Breast epithelium (tissue), 3 donors: ENCODE data around the gene PLAAT3.

Experiments used
- POLR2A ChIP-seq: fragments of 450-650 bp; IDR thresholded peaks from one replicate; pipeline ENCODE4 v1.6.1; 2016; ENCODE audit warnings: antibody characterized with exemption, mild to moderate bottlenecking, moderate library complexity
- POLR2AphosphoS5 ChIP-seq, 3 donors: sonication (generic); formaldehyde crosslinking; IDR thresholded peaks; one replicate each; pipeline ENCODE4 v1.6.1; 2017; ENCODE audit warnings: antibody characterized with exemption in 3 of 3
- TF ChIP-seq, protein P1 (sequence below), 3 donors: fragments of 450-650 bp; IDR thresholded peaks; one replicate each; pipeline ENCODE4 v1.5.1; 2016 to 2017; ENCODE audit warnings: antibody characterized with exemption in 3 of 3, mild to moderate bottlenecking in 3 of 3, moderate library complexity in 3 of 3

DNA sequence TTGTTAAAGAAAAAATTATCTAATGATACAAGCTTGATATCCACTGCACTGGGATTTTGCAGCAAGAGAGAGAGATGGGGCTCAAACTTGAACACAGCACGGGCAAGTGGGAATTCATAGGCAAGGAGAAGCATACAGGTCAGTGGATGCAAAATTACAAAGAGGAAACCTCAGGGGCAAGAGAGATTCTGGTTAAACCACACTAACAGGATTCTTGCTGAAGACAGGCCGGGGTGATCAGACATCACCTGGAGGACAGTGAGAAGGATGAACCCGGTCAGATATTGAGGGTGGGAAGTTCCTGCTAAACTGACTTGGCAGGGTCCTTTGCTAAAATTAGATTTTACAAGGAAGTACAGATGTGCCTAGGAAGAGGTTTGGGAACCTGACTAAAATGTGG is 80.2 kb downstream of the PLAAT3 start:
- TF ChIP-seq, protein P1, sequence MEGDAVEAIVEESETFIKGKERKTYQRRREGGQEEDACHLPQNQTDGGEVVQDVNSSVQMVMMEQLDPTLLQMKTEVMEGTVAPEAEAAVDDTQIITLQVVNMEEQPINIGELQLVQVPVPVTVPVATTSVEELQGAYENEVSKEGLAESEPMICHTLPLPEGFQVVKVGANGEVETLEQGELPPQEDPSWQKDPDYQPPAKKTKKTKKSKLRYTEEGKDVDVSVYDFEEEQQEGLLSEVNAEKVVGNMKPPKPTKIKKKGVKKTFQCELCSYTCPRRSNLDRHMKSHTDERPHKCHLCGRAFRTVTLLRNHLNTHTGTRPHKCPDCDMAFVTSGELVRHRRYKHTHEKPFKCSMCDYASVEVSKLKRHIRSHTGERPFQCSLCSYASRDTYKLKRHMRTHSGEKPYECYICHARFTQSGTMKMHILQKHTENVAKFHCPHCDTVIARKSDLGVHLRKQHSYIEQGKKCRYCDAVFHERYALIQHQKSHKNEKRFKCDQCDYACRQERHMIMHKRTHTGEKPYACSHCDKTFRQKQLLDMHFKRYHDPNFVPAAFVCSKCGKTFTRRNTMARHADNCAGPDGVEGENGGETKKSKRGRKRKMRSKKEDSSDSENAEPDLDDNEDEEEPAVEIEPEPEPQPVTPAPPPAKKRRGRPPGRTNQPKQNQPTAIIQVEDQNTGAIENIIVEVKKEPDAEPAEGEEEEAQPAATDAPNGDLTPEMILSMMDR (IDR thresholded peaks at IDR 0.05), result no peak
- TF ChIP-seq POLR2AphosphoS5 (IDR thresholded peaks at IDR 0.05) (no peak), POLR2A (no peak)
